Fibroblast of lung (primary cell): ENCODE data around the gene LRP1. TPM values are rescaled to one million over a fixed set of nuclear protein-coding genes. Genes with fewer than 3 reads are reported as not detected.
A peak's percentile ranks its signal among the peaks of the same experiment; 100 is the strongest.

Source experiments
- DNase-seq, 2 donors: peaks; one replicate each; pipeline versions ENCODE4 v3.0.0 to v3.0.0-alpha.2; 2010; ENCODE audit warnings: low read depth in 2 of 2
- H2AFZ ChIP-seq: 2 replicates; pipeline ENCODE4 v1.5.1; 2012; ENCODE audit warnings: low read length, control low read depth, inconsistent platforms
- H3K27ac ChIP-seq: 2 replicates; pipeline ENCODE4 v1.5.1; 2011; ENCODE audit warnings: low read length, control low read depth; ENCODE audit not compliant: insufficient read depth
- H3K27me3 ChIP-seq: 2 replicates; pipeline ENCODE4 v1.5.1; 2011; ENCODE audit warnings: mild to moderate bottlenecking, low read length; ENCODE audit not compliant: control insufficient read depth, insufficient read depth
- H3K36me3 ChIP-seq: 2 replicates; pipeline ENCODE4 v1.5.1; 2011; ENCODE audit warnings: low read length; ENCODE audit not compliant: control insufficient read depth, insufficient read depth
- H3K4me1 ChIP-seq: 2 replicates; pipeline ENCODE4 v1.5.1; 2011; ENCODE audit warnings: low read length; ENCODE audit not compliant: control insufficient read depth, insufficient read depth; ENCODE audit errors: extremely low read depth
- H3K4me2 ChIP-seq: 2 replicates; pipeline ENCODE4 v1.5.1; 2011; ENCODE audit warnings: low read length, control low read depth; ENCODE audit not compliant: insufficient read depth; ENCODE audit errors: extremely low read depth
- H3K4me3 ChIP-seq, 4 experiments: fragments of 200-600 bp in 1 of 4; sonication (generic) in 1 of 4; replicated peaks in 1 of 4; 2 replicates each; pipeline ENCODE4 v1.5.1; 2011 to 2016; ENCODE audit warnings: low read length in 4 of 4, low read depth in 3 of 4, mild to moderate bottlenecking in 3 of 4, control low read depth in 2 of 4, inconsistent platforms in 1 of 4, mixed read lengths in 1 of 4; ENCODE audit not compliant: insufficient read depth in 1 of 4; ENCODE audit errors: control extremely low read depth in 1 of 4
- H3K79me2 ChIP-seq: 2 replicates; pipeline ENCODE4 v1.5.1; 2012; ENCODE audit warnings: mild to moderate bottlenecking, low read length, inconsistent platforms; ENCODE audit not compliant: control insufficient read depth, insufficient read depth
- H3K9ac ChIP-seq: 2 replicates; pipeline ENCODE4 v1.5.1; 2011; ENCODE audit warnings: mild to moderate bottlenecking, low read length, control low read depth; ENCODE audit not compliant: insufficient read depth
- H3K9me3 ChIP-seq: 2 replicates; pipeline ENCODE4 v1.5.1; 2012; ENCODE audit warnings: low read depth, low read length; ENCODE audit not compliant: control insufficient read depth, insufficient read depth
- H4K20me1 ChIP-seq: 2 replicates; pipeline ENCODE4 v1.5.1; 2011; ENCODE audit warnings: low read length; ENCODE audit not compliant: control insufficient read depth, insufficient read depth; ENCODE audit errors: extremely low read depth
- CTCF ChIP-seq, 2 donors: IDR thresholded peaks in 1 of 2; conservative IDR thresholded peaks in 1 of 2; 1 replicate in 1 of 2; 2 replicates in 1 of 2; pipeline ENCODE4 v1.5.1; 2011 to 2012; ENCODE audit warnings: low read length in 2 of 2, control low read depth in 1 of 2, inconsistent platforms in 1 of 2, low read depth in 1 of 2, mild to moderate bottlenecking in 1 of 2
- EZH2 ChIP-seq: IDR thresholded peaks from 2 replicates; pipeline ENCODE4 v1.5.1; 2012; ENCODE audit warnings: low read length, control low read depth, mild to moderate bottlenecking; ENCODE audit errors: missing control alignments
- polyA plus RNA-seq, 2 donors: library from polyadenylated mRNA; depleted of rRNA in 1 of 2; stranded (reverse) in 1 of 2; unstranded in 1 of 2; fragments of >200 nt; gene quantifications; 2 replicates each; pipeline ENCODE4 v1.2.1, GENCODE V29; 2011 to 2012; ENCODE audit warnings: missing spikeins in 1 of 2
- total RNA-seq: library from RNA; depleted of rRNA; stranded (reverse); fragments of >200 nt; gene quantifications from 2 replicates; pipeline ENCODE4 v1.2.1, GENCODE V29; 2014

LRP1 gene
- total and polyA plus RNA-seq, 2 donors (not counting 1 experiment from before 2014, with no cell fraction given): 92.2 to 464 TPM

DNA sequence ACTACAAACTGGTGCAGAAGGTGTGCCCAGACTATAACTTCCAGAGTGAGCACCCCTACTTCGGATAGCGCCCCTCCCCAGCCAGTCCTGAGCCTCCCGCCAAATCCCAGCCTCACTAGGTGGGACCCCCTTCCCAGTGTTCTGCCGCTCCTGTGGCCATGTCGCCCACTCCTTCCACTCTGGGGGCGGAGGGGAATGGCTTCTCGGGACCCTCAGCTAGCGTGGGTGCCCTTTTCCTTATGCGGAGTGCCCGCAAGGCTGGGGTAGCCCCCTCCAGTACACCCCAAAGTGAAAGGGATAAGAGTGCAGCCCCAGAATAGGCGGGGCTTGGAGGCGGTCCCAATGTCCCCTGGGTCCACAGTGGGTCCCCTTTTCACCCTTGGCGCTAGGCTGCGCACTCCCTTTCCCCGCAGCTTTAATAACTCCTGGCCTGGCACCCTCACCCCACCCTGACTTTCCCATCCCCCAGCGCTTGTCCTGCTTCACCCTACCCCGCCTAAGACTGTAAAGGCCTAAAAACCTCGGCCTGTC, 97.5 kb downstream of the LRP1 start:
- no peak for DNase-seq
- Histone ChIP-seq H3K9ac (no peak overlapping the region), H3K4me2 (no peak overlapping the region), H3K27me3 (peaks cover 14% of the 10 kb centered on the region), H3K79me2 (peaks cover 11% of the 10 kb centered on the region), H2AFZ (no peak overlapping the region), H3K9me3 (no peaks in the 10 kb centered on the region), H4K20me1 (no peaks in the 10 kb centered on the region), H3K4me3 (no peak overlapping the region), H3K4me1 (peaks cover 11% of the 10 kb centered on the region), H3K27ac (no peak overlapping the region), H3K36me3 (no peaks in the 10 kb centered on the region)
- no peak for TF ChIP-seq EZH2
- TF ChIP-seq CTCF (conservative IDR thresholded peaks at IDR 0.05 in 1 of 2, IDR thresholded peaks at IDR 0.05 in 1 of 2; ENCODE audit: low read depth in 1 of 2, low read length in 2 of 2): no peak

DNA sequence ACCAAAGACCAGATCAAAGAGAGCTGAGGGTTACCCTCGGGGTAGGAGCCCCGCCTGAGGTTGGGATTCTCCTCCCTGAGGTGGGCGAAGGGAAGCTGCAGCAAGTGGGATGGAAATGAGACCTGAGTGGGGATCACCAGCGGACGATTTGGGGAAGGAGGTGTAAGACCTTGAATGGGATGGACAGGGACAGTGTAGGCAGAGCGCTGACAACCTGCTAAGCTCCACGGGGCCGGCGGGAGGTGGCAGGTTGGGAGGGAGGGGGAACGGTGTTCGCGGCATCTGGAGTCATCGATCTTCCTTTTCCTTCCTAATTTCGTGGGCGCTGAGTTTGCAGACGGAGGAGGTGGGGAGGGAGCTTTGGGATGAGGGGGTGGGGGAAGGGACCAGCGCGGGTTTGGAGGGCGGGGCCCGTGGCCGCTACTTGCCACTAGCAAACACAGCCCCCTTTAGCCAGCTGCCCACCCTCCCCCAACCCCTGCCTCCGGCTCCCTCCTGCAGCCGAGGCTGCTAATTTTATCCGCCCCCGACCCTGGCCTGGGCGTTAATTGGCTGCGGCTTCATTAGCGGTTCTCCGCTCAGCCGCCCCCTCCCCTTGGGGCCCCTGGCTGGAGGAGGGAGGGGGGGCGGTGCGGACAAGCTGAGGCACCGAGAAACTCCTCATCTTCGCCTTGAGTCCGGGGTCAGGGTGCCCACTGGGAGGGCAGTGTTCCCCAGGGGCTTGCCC, 98.5 kb downstream of the LRP1 start:
- peaks cover 3% of the 10 kb centered on the region for H3K36me3 ChIP-seq
- H2AFZ ChIP-seq: no peak overlapping the region
- H4K20me1 ChIP-seq: no peaks in the 10 kb centered on the region
- TF ChIP-seq EZH2 (no peak), CTCF (conservative IDR thresholded peaks at IDR 0.05 in 1 of 2, IDR thresholded peaks at IDR 0.05 in 1 of 2; ENCODE audit: low read depth in 1 of 2, low read length in 2 of 2) (no peak)
- no peaks in the 10 kb centered on the region for H3K9me3 ChIP-seq
- no peak overlapping the region for H3K4me3 ChIP-seq
- H3K27me3 ChIP-seq: peaks cover 3% of the 10 kb centered on the region
- H3K79me2 ChIP-seq: peaks cover 21% of the 10 kb centered on the region
- peaks cover 21% of the 10 kb centered on the region for H3K4me1 ChIP-seq
- H3K4me2 ChIP-seq: peak overlapping the region; percentile 13
- H3K27ac ChIP-seq: no peak overlapping the region
- no peak overlapping the region for H3K9ac ChIP-seq
- no peak for DNase-seq

DNA sequence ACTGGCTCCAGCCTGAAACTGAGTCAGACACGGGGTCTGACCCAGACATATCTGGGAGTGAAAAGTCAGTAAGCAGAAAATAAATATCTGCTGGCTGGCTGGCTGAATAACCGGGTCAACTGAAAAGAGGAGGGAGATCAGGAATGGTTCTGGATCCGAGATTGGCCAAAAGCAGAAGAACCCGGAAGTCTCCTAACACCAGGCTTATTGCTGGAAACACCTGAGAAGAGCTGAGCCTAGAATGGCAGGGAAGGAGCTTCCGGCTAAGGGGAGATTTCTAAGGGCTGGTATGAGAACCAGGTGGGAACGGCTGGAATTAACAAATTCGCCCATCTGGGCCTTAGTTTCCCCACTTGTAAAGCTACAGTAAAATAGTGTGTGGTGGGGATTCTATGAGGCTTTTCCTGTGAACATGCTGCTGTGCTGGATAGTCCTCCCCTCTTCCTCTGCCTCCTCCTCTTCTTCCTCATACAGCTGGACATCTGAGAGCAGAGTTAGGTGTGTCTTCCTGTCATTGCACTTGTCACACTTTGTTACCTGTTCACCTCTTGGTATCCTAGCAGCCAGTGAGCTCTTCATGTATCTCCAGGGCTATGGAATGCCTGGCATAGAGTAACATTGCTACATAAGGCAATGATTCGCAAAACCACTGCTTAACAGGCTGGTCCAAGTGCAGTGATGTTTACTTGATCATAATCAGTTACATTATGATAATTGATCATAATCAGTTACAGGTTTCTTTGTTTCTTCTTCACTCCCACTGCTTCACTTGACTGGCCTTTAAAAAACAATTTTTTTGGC, 99.2 kb downstream of the LRP1 start:
- H3K27ac ChIP-seq: no peak overlapping the region
- no peak overlapping the region for H3K4me2 ChIP-seq
- H3K4me3 ChIP-seq: no peak overlapping the region
- peaks cover 3% of the 10 kb centered on the region for H3K27me3 ChIP-seq
- no peaks in the 10 kb centered on the region for H3K9me3 ChIP-seq
- peaks cover 23% of the 10 kb centered on the region for H3K4me1 ChIP-seq
- H3K9ac ChIP-seq: no peak overlapping the region
- peaks cover 11% of the 10 kb centered on the region for H3K36me3 ChIP-seq
- TF ChIP-seq CTCF (conservative IDR thresholded peaks at IDR 0.05 in 1 of 2, IDR thresholded peaks at IDR 0.05 in 1 of 2; ENCODE audit: low read depth in 1 of 2, low read length in 2 of 2) (no peak), EZH2 (no peak)
- H3K79me2 ChIP-seq: peaks cover 28% of the 10 kb centered on the region
- H2AFZ ChIP-seq: no peak overlapping the region
- H4K20me1 ChIP-seq: peaks cover 2% of the 10 kb centered on the region
- DNase-seq: no peak
